GM12878 (cell line): ENCODE results near the gene SLC9C1. TPM values are rescaled to one million over a fixed set of nuclear protein-coding genes. Genes with fewer than 3 reads are reported as not detected.

Source experiments
- ASH2L ChIP-seq: fragments of 300-600, 200-600 bp; sonication (generic); IDR thresholded peaks from 2 replicates; pipeline ENCODE4 v1.6.1; 2017; ENCODE audit warnings: low read depth, mild to moderate bottlenecking, borderline replicate concordance
- BACH1 ChIP-seq: fragments of 450-650 bp; IDR thresholded peaks from 2 replicates; pipeline ENCODE4 v1.6.1; 2017; ENCODE audit warnings: mild to moderate bottlenecking, borderline replicate concordance
- E2F8 ChIP-seq: fragments of 450-650 bp; IDR thresholded peaks from 2 replicates; pipeline ENCODE4 v1.6.1; 2018; ENCODE audit warnings: mild to moderate bottlenecking, low read depth, moderate library complexity; ENCODE audit not compliant: partially characterized antibody
- GABPA ChIP-seq: IDR thresholded peaks from 2 replicates; pipeline ENCODE4 v1.6.1; 2014; ENCODE audit warnings: antibody characterized with exemption, low read depth, mild to moderate bottlenecking, inconsistent platforms
- MXI1 ChIP-seq: fragments of 150-350 bp; IDR thresholded peaks from 2 replicates; pipeline ENCODE4 v1.6.1; 2011; ENCODE audit warnings: low read depth, mild to moderate bottlenecking, inconsistent platforms, low read length, improper control_type of control experiment
- NFIC ChIP-seq: IDR thresholded peaks from 2 replicates; pipeline ENCODE4 v1.6.1; 2012; ENCODE audit warnings: low read depth, mild to moderate bottlenecking, inconsistent platforms, low read length, moderate library complexity
- PAX5 ChIP-seq: IDR thresholded peaks from 2 replicates; pipeline ENCODE4 v1.6.1; 2011; ENCODE audit warnings: low read depth, low read length, borderline replicate concordance
- PAX8 ChIP-seq: fragments of 450-650 bp; IDR thresholded peaks from 2 replicates; pipeline ENCODE4 v1.6.1; 2017; ENCODE audit warnings: mild to moderate bottlenecking, moderate library complexity
- RAD21 ChIP-seq: IDR thresholded peaks from 2 replicates; pipeline ENCODE4 v1.6.1; 2011; ENCODE audit warnings: mild to moderate bottlenecking, low read depth, low read length, moderate library complexity; ENCODE audit not compliant: insufficient read depth
- RCOR1 ChIP-seq: conservative IDR thresholded peaks from 2 replicates; pipeline ENCODE4 v1.6.1; 2012; ENCODE audit warnings: low read depth, low read length, improper control_type of control experiment
- SP1 ChIP-seq: IDR thresholded peaks from one replicate; pipeline ENCODE4 v1.6.1; 2011; ENCODE audit warnings: low read depth, low read length
- TCF12 ChIP-seq: IDR thresholded peaks from 2 replicates; pipeline ENCODE4 v1.6.1; 2011; ENCODE audit warnings: low read depth, mild to moderate bottlenecking, low read length
- ZBTB33 ChIP-seq: fragments of 450-650 bp; IDR thresholded peaks from 2 replicates; pipeline ENCODE4 v1.6.1; 2017; ENCODE audit warnings: mild to moderate bottlenecking
- ZZZ3 ChIP-seq: IDR thresholded peaks from 2 replicates; pipeline ENCODE4 v1.6.1; 2011; ENCODE audit warnings: low read depth; ENCODE audit not compliant: control insufficient read depth, insufficient read length
- polyA plus RNA-seq, 11 experiments: library from polyadenylated mRNA; depleted of rRNA in 4 of 11; unstranded in 6 of 11; stranded (reverse) in 5 of 11; fragments of >200 nt; fragmentation: Nextera tagmentation in 4 of 11; fragmentation: Illumina TruSeq in 1 of 11; extraction: Ambion mirVana in 4 of 11; extraction: Trizol in 1 of 11; gene quantifications; 1 replicate in 1 of 11; 2 replicates in 10 of 11; pipeline versions ENCODE4 v1.2.1 to v1.2.3, GENCODE V29; 2011 to 2016; ENCODE audit warnings: inconsistent platforms in 2 of 11, missing spikeins in 2 of 11, low read depth in 1 of 11
- total RNA-seq, 4 experiments: library from RNA; depleted of rRNA in 3 of 4; stranded (reverse); fragments of >200 nt in 3 of 4; fragmentation: Illumina TruSeq in 1 of 4; extraction: Trizol in 1 of 4; gene quantifications; 2 replicates each; pipeline versions ENCODE4 v1.2.1 to v1.2.3, GENCODE V29; 2013 to 2021
- TF ChIP-seq, protein P1 (sequence below): IDR thresholded peaks from 2 replicates; pipeline ENCODE4 v1.6.1; 2012; ENCODE audit warnings: low read length, inconsistent platforms
- TF ChIP-seq, protein P2 (sequence below): IDR thresholded peaks from 2 replicates; pipeline ENCODE4 v1.6.1; 2011; ENCODE audit warnings: low read depth, mild to moderate bottlenecking, low read length, moderate library complexity, borderline replicate concordance; ENCODE audit errors: extremely low read depth
- TF ChIP-seq, protein P3 (sequence below): IDR thresholded peaks from 2 replicates; pipeline ENCODE4 v1.6.1; 2011; ENCODE audit warnings: mild to moderate bottlenecking, low read depth, low read length, moderate library complexity; ENCODE audit not compliant: insufficient replicate concordance
- TF ChIP-seq, protein P4 (sequence below): fragments of 450-650 bp; IDR thresholded peaks from 2 replicates; pipeline ENCODE4 v1.6.1; 2014; ENCODE audit warnings: mild to moderate bottlenecking

The SLC9C1 gene
- total and polyA plus RNA-seq, 10 of the 15 experiments (the other 5 are each of a cell fraction or from before 2014, with no cell fraction given), result not detected

GRCh38 chr3:112115161-112115739, 178.8 kb downstream of the SLC9C1 start (continued):
- TF ChIP-seq ZBTB33 (no peak), SP1 (peak; percentile 41), NFIC (peak; percentile 73), MXI1 (no peak), RCOR1 (no peak), GABPA (no peak), TCF12 (peak; percentile 80), RAD21 (0 out of 2 replicates have a peak, but pooled peaks have one; percentile 6), PAX8 (no peak), E2F8 (no peak), ASH2L (0 out of 2 replicates have a peak, but pooled peaks have one; percentile 70), ZZZ3 (no peak), PAX5 (peak; percentile 77; the same call in 1 of the 2 replicates), BACH1 (peak; percentile 72)
- TF ChIP-seq, protein P1, sequence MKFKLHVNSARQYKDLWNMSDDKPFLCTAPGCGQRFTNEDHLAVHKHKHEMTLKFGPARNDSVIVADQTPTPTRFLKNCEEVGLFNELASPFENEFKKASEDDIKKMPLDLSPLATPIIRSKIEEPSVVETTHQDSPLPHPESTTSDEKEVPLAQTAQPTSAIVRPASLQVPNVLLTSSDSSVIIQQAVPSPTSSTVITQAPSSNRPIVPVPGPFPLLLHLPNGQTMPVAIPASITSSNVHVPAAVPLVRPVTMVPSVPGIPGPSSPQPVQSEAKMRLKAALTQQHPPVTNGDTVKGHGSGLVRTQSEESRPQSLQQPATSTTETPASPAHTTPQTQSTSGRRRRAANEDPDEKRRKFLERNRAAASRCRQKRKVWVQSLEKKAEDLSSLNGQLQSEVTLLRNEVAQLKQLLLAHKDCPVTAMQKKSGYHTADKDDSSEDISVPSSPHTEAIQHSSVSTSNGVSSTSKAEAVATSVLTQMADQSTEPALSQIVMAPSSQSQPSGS, result peak; percentile 93
- TF ChIP-seq, protein P2, sequence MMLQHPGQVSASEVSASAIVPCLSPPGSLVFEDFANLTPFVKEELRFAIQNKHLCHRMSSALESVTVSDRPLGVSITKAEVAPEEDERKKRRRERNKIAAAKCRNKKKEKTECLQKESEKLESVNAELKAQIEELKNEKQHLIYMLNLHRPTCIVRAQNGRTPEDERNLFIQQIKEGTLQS, result no peak
- TF ChIP-seq, protein P3, sequence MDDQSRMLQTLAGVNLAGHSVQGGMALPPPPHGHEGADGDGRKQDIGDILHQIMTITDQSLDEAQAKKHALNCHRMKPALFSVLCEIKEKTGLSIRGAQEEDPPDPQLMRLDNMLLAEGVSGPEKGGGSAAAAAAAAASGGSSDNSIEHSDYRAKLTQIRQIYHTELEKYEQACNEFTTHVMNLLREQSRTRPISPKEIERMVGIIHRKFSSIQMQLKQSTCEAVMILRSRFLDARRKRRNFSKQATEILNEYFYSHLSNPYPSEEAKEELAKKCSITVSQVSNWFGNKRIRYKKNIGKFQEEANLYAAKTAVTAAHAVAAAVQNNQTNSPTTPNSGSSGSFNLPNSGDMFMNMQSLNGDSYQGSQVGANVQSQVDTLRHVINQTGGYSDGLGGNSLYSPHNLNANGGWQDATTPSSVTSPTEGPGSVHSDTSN, result no peak
- TF ChIP-seq, protein P4, sequence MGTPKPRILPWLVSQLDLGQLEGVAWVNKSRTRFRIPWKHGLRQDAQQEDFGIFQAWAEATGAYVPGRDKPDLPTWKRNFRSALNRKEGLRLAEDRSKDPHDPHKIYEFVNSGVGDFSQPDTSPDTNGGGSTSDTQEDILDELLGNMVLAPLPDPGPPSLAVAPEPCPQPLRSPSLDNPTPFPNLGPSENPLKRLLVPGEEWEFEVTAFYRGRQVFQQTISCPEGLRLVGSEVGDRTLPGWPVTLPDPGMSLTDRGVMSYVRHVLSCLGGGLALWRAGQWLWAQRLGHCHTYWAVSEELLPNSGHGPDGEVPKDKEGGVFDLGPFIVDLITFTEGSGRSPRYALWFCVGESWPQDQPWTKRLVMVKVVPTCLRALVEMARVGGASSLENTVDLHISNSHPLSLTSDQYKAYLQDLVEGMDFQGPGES, result no peak
